ENCODE data around the gene DSCAML1.

GRCh38 chr11:117490911-117491310 lies 306.1 kb downstream of the DSCAML1 start:
- no peak for TF ChIP-seq ZC3H10 (CRISPR knock-in tag; IDR thresholded peaks at IDR 0.05)
- TF ChIP-seq ZFP30 (CRISPR knock-in tag; IDR thresholded peaks at IDR 0.05): no peak
- TF ChIP-seq ZFP3 (CRISPR knock-in tag; IDR thresholded peaks at IDR 0.05): no peak
- TF ChIP-seq RARB (CRISPR knock-in tag; IDR thresholded peaks at IDR 0.05): no peak
- TF ChIP-seq POU6F1 (CRISPR knock-in tag; IDR thresholded peaks at IDR 0.05; ENCODE audit: borderline replicate concordance, low read depth): no peak
- TF ChIP-seq SNAI2 (CRISPR knock-in tag; IDR thresholded peaks at IDR 0.05): no peak
- no peak for TF ChIP-seq TSHZ2 (CRISPR knock-in tag; IDR thresholded peaks at IDR 0.05)
- TF ChIP-seq TOX (CRISPR knock-in tag; IDR thresholded peaks at IDR 0.05; ENCODE audit: borderline replicate concordance): no peak
- no peak for TF ChIP-seq ARNTL (CRISPR knock-in tag; IDR thresholded peaks at IDR 0.05; ENCODE audit: borderline replicate concordance, low read depth)

All from SK-N-SH treated with all-trans-retinoic acid at 6 μM for 48 hours (cell line).